ENCODE measurements around the gene NBEA.
"Not testable (repeated sequence)": the region's sequence is repeated elsewhere in the genome, so short reads cannot be mapped to it uniquely, and the experiment has no call there.

The NBEA gene

GRCh38 chr13:34941835-34942731 lies at the start of gene NBEA:
NBEA (plus strand) TSS chr13:34942270; CDS start chr13:34942821, 551 bp downstream.
- peak; percentile 28 for DNase-seq (ENCODE audit: low read depth)

GRCh38 chr13:34894756-34895155 lies 47.3 kb upstream of the NBEA start:
- DNase-seq (ENCODE audit: low read depth), result no peak

- no peak for DNase-seq (ENCODE audit: low read depth)
Measured at GRCh38 chr13:34897220-34897619, 44.9 kb upstream of the NBEA start.

- DNase-seq (ENCODE audit: low read depth), result no peak
Measured at GRCh38 chr13:34899888-34900287, 42.2 kb upstream of the NBEA start.

- no peak for DNase-seq (ENCODE audit: low read depth)
Measured at GRCh38 chr13:34900288-34900739, 41.8 kb upstream of the NBEA start.

- DNase-seq (ENCODE audit: low read depth), result no peak
Measured at GRCh38 chr13:34901572-34901971, 40.5 kb upstream of the NBEA start.

GRCh38 chr13:34911159-34911558 lies 30.9 kb upstream of the NBEA start:
- DNase-seq (ENCODE audit: low read depth), result no peak

GRCh38 chr13:34913040-34913439 lies 29.0 kb upstream of the NBEA start:
- DNase-seq (ENCODE audit: low read depth), result peak; percentile 10

- DNase-seq (ENCODE audit: low read depth), result no peak
Measured at GRCh38 chr13:34914416-34914815, 27.7 kb upstream of the NBEA start.

- DNase-seq (ENCODE audit: low read depth), result peak; percentile 69
Measured at GRCh38 chr13:34926508-34926907, 15.6 kb upstream of the NBEA start.

- DNase-seq (ENCODE audit: low read depth), result not testable (repeated sequence)
Measured at GRCh38 chr13:34928676-34929075, 13.4 kb upstream of the NBEA start.

- peak; percentile 19 for DNase-seq (ENCODE audit: low read depth)
Measured at GRCh38 chr13:34931572-34931971, 10.5 kb upstream of the NBEA start.

- DNase-seq (ENCODE audit: low read depth), result no peak
Measured at GRCh38 chr13:34933349-34933748, 8.7 kb upstream of the NBEA start.

- no peak for DNase-seq (ENCODE audit: low read depth)
Measured at GRCh38 chr13:34933786-34934185, 8.3 kb upstream of the NBEA start.

GRCh38 chr13:34935841-34936240 lies 6.2 kb upstream of the NBEA start:
- DNase-seq (ENCODE audit: low read depth), result no peak

- DNase-seq (ENCODE audit: low read depth), result no peak
Measured at GRCh38 chr13:34939771-34940170, 2.3 kb upstream of the NBEA start.

GRCh38 chr13:34941436-34941834 lies 635 bp upstream of the NBEA start:
- no peak for DNase-seq (ENCODE audit: low read depth)

- DNase-seq (ENCODE audit: low read depth), result no peak
Measured at GRCh38 chr13:34942732-34943435, 814 bp downstream of the NBEA start.

GRCh38 chr13:34943436-34944273 lies 1.6 kb downstream of the NBEA start:
- no peak for DNase-seq (ENCODE audit: low read depth)

GRCh38 chr13:34944274-34944634 lies 2.2 kb downstream of the NBEA start:
- DNase-seq (ENCODE audit: low read depth), result no peak

GRCh38 chr13:34944751-34945150 lies 2.7 kb downstream of the NBEA start:
- no peak for DNase-seq (ENCODE audit: low read depth)

- no peak for DNase-seq (ENCODE audit: low read depth)
Measured at GRCh38 chr13:34951528-34951927, 9.5 kb downstream of the NBEA start.
